Cerebellar cortex (tissue), 1 donor: ENCODE measurements around the gene SLC8A1.

Source experiments
- DNase-seq: peaks from one replicate; pipeline ENCODE4 v3.0.0-alpha.2; 2015; ENCODE audit warnings: low spot score

SLC8A1 gene

GRCh38 chr2:40384233-40384632 is 67.7 kb downstream of the SLC8A1 start:
- no peak for DNase-seq

GRCh38 chr2:40380721-40381120 is 71.2 kb downstream of the SLC8A1 start:
- no peak for DNase-seq

GRCh38 chr2:40380041-40380440 is 71.8 kb downstream of the SLC8A1 start:
- DNase-seq: no peak

DNA sequence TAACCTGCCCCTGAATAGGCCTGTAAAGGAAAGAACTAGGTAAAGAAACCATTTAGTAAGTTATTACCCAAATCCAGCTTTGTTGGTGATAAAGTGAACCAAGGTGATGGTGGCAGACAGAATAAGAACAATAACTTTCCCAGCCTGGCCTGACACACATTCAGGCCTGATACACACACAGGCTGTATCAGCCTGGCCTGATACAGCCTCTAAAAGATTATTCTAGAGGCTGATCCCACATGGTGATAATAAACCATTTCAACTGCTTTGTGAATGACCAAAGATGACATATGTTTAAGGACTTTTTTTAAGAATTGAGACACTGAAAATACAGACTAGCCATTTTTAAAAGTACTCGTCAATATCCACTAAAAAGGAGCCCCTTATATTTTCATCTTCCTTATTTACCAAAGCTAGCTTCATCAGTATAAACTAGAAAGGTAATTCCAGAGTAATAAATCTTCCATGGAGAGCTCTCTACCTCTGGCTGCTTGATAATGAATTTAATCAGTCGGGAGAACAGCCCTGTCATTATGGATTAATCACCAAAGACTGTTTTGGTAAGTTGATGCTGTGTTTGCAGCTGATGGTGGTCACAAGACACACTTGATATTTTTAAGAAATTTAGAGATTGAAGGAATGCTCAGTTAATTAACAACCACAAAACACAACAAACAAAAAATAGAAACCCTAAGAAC is 77.2 kb downstream of the SLC8A1 start:
- no peak for DNase-seq

GRCh38 chr2:40373111-40373510 is 78.8 kb downstream of the SLC8A1 start:
- DNase-seq: no peak

DNA sequence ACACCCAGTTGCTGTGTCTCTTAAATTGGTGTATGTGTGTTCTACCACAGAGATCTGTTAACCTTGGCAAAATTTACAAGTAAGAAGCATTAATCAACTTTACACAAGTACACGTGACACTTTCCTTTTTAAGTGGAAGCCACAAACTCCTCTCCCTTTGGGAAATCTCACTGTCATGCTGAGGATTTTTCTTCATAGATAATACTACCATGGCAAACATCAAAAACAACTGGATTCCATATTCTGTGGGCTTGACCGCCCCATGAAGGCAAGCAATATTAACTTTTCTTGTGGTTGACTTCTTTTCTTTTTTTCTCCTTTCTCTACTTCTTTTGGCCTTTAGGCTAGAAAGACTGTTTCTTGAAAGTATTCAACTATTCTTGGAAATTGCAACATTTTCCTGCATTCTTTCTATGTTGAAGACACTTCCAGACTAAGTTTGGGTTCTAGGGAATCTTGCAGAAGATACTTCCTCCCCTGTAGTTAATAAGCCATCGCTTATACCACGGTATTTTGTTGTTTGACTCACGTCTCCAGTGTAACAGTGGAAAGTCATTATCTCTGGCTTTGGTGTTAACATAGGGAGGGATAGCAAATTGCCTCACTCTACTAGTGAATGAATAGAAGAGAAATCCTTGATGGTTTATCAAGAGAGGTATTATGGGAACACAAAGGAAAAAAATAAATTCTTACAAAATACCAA is 79.5 kb downstream of the SLC8A1 start:
- no peak for DNase-seq

GRCh38 chr2:40371525-40372282 is 80.2 kb downstream of the SLC8A1 start:
- no peak for DNase-seq

- no peak for DNase-seq
Observed at GRCh38 chr2:40370007-40370395, 81.9 kb downstream of the SLC8A1 start.

DNA sequence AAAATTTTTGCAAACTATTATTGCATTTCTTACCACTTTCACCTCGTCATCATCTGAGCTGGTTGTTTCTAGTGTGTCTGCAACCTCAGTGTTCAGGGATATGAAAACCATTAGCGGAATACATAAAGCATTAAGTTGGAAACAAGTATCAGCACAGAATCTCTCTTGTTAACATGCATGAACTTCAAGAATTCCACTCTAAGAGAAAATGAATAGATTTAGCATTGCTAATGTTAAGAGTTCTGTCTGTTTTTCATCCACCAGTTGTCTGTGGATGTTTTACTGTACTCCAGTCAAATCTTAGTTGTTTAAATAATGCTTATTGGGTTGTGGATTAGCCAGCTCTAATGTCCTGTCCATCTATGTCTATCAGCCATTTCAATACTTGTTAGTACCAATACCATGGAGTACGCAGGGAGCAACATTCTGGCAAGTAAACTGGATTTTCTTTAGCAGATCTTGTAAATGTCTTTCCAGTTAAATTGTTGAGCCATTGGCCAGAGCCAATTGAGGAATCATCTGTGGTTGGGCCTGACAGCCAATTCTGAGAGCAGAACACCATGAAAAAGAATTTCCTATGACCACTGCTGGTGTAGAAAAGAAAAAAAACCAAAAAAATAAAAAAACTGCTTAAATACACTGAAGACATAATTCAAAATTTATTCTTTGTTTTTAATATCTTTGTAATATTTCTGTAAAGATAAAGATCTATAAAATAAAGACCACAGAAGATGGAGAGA is 82.5 kb downstream of the SLC8A1 start:
- DNase-seq: no peak

DNA sequence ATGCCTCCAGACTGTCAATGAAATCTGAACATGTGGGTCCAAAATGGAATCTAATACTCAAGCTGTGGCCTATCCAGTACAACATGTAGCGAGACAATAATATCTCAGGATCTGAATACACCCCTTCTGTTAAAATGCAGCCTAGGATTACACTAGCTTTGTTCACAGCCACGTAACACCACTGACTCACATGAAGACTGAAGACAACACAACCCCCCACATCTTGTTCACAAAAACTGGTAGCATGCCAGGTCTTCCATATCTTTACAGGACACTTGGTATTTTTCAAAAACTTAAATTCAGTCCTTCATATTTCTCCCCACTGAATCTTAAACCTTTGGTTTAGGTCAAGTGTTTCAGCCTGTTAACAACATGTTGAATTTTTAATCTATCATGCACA is 84.2 kb downstream of the SLC8A1 start:
- DNase-seq: no peak

DNA sequence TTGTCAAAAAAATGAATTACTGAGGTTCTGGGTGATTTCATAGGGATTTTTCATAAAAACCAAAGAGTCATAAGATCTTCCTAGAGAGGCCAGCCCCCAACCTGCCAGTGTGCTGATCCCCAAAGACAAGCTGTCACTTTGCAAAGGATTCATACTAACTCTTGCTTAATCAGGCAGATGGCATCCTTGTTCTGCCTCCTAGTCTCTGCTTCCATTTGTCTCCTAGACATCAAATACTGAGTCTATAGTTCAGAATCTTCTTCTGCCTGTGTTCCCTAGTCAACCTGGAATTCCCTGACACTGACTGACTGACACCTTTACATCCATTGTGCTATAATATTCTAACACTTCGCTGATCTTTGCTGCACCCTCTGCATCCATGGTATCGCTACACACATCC is 84.9 kb downstream of the SLC8A1 start:
- DNase-seq: no peak

DNA sequence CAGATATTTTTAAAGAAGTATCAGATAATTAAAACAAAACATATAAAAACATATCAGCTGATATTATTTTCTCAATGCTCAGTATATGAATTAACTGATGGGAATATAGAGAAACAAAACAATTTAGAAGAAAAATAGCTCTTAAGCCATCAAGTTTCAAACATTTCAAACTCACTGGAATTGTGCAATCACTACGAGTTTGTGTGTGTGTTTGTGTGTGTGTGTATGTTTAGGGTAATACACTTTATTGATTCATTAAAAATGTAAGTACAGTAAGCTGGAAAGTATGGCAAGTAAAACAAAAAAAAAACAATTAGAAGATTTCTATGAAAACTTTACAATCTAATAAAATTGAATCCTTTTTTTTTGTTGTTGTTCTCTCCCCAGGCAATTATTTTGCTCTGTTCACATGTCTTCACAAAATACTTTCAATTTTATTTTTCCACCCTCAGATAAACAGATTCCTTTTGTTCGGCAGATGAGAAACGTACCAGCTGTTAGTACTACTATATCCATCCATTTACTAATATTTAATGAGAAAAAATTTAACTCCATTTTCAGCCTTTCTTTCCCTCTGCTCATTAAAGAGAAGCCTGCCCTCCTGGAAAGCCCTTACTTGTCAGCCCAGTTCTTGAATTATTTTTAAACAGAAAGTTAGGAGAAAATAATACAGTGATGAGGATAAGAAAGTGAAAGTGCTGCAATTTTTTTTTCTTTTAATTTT is 87.6 kb downstream of the SLC8A1 start:
- DNase-seq: no peak

DNA sequence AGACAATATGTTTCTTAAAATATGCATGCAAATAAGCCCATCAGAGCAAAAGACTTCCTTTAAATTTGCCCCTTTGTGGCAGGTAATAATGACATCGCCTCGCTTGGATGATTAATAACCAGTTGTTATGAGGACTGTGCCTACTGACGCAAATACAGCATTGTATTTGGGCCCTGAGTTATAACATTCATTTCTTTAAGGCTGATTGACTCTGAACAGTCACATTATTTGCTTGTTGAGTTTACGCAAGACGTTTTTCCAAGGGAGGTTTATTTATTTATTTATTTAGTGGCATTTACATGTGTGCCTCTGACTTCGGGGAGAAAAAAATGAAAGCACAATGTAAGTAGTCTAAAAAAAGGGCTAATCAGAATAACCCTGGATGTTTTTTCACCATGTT is 88.3 kb downstream of the SLC8A1 start:
- DNase-seq: no peak

DNA sequence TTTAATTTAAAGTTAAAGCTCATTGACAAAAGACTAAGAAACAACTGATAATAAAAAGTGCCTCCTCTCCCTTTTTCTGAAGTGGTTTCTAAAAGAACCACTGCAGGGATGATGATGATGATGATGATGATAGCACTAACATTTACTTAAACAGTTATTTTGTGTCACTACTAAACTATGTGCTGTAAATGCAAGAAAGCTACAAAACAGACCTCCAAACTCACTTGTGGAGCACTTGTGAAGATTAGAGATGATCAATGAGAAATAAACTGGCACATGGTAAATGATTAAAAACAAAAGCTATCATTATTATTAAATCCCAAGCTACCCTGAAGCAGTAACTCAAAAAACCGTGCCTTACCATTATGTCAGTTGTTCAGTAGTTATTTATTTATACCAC is 88.7 kb downstream of the SLC8A1 start:
- no peak for DNase-seq

GRCh38 chr2:40361478-40361877 is 90.4 kb downstream of the SLC8A1 start:
- no peak for DNase-seq

DNA sequence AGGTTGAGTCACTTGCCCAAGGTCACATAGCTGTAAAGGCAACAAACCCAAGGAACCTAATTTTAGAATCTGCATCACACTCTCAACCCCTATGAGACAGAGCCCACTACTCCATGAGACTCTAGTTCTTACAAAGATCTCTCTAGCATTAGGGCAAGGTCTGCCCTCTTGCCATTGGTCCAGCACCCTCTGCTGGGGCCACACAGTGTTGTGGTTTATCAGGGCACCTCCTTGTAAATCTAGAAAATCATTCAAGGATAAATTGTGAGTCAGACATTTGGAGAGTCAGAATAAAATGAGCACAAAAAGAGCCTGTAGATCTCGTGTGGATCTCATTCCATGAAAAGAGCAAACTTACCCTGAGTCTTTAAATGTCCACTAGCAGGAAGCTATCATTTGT is 91.2 kb downstream of the SLC8A1 start:
- DNase-seq: no peak

GRCh38 chr2:40359811-40360210 is 92.1 kb downstream of the SLC8A1 start:
- no peak for DNase-seq

DNA sequence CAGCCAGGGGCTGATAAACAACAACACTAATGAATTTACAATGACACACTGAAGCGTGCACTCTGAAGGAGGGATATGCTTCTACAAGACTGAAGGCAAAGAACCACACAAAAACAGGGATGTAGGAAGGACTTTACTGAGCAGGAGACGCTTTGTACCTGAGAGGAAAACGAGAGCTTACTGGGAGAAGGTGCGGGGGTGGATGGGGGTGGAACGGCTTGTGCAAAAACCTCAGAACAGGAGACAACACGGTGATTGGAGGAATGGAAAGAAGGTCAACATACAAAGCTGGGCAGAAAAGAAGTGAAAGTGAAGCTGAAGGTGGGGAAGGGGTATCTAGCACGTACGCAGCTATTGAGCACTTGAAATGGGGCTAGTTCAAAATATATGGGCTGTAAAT is 93.1 kb downstream of the SLC8A1 start:
- DNase-seq: peak; percentile 50

DNA sequence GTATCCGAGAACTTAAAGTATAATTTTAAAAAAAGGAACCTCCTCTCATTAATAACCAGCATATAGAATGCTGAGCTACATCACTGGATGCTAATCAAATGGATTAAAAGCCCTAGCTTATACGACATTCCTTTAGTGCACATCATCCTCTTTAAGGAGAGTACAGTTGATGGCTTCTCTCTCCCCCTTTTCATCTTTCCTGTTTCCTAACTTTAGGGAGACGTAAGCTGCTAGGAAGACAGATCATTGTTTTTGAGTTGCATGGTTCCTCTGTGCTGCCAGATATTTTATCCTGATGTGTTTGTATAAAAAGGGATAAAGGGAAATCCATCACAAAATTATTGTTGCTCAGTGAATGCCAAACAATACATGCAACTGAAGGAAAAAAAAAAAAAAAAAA is 94.2 kb downstream of the SLC8A1 start:
- DNase-seq: no peak

- no peak for DNase-seq
Observed at GRCh38 chr2:40355451-40355850, 96.4 kb downstream of the SLC8A1 start.

DNA sequence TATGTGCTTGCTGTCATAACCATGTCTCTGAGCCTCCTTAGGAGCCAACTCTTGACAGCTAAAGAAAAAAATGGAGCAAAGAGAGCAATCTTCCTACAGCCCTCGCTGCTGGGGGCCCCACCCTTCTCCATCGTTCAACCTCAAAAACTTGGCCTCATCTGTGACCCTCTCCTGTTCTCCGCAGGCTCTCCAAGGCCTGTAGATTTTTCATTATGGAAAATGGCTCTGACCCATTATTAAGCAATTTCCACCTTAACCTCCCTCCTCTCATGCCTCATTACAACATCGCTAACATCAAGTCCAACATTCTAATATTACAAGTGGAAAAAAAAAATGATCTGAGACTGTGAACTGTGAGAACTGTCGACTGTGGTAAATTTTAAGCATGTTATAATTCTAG is 98.7 kb downstream of the SLC8A1 start:
- no peak for DNase-seq

DNA sequence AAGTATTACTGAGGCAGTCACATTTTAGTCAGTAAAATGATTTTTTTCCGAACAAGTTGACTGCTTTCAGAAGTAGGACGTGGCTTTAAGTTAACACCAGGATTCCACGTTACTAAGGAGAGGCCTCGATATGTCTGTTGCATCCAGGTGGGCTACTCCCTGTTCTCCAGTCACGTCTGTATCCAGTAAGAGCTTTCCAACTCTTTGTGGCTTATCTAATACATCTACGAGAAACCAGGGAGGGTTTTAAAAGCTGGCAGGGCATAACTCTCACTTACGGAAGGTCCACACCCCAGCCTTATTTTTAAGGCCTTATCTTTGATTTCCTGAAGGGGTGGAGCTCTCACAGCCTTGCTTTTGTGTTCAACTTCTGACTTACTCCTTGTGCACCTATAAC is 99.2 kb downstream of the SLC8A1 start:
- peak; percentile 58 for DNase-seq
